Retinal pigment epithelial cell (primary cell): Measurements from ENCODE around the gene PRDM5.

ENCODE experiments used
- DNase-seq: peaks from one replicate; pipeline ENCODE4 v3.0.0-alpha.2; 2010; ENCODE audit warnings: low read depth
- H3K4me3 ChIP-seq: 2 replicates; pipeline ENCODE4 v1.5.1; 2011; ENCODE audit warnings: mild to moderate bottlenecking, low read length, control low read depth, moderate library complexity
- TF ChIP-seq, protein P1 (sequence below): conservative IDR thresholded peaks from 2 replicates; pipeline ENCODE4 v1.5.1; 2011; ENCODE audit warnings: low read depth, low read length, control low read depth, inconsistent platforms

The PRDM5 gene

GRCh38 chr4:120736312-120736711, 186.2 kb downstream of the PRDM5 start:
- no peak overlapping the region for H3K4me3 ChIP-seq
- DNase-seq: no peak
- TF ChIP-seq, protein P1, sequence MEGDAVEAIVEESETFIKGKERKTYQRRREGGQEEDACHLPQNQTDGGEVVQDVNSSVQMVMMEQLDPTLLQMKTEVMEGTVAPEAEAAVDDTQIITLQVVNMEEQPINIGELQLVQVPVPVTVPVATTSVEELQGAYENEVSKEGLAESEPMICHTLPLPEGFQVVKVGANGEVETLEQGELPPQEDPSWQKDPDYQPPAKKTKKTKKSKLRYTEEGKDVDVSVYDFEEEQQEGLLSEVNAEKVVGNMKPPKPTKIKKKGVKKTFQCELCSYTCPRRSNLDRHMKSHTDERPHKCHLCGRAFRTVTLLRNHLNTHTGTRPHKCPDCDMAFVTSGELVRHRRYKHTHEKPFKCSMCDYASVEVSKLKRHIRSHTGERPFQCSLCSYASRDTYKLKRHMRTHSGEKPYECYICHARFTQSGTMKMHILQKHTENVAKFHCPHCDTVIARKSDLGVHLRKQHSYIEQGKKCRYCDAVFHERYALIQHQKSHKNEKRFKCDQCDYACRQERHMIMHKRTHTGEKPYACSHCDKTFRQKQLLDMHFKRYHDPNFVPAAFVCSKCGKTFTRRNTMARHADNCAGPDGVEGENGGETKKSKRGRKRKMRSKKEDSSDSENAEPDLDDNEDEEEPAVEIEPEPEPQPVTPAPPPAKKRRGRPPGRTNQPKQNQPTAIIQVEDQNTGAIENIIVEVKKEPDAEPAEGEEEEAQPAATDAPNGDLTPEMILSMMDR: no peak

DNA sequence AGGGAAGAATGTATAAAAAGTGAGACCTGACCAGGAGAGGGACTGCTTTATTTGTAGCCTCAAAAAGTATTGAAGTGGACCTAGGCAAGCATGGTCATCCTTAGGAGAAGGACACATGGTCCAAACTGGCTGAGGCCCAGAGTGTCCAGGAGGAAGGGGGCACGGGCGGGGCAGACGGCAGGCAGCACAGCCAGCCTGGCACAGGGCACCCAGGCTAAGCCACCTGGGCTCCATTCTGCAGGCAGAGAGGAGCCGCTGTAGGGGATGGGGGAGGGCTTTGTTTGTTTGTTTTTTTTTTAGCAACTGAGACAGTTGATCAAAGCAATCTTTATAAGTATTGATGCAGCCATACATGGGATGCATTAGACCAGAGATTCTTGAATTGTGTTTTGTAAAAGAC, 188.6 kb downstream of the PRDM5 start:
- DNase-seq: no peak
- TF ChIP-seq, protein P1: no peak
- no peak overlapping the region for H3K4me3 ChIP-seq

DNA sequence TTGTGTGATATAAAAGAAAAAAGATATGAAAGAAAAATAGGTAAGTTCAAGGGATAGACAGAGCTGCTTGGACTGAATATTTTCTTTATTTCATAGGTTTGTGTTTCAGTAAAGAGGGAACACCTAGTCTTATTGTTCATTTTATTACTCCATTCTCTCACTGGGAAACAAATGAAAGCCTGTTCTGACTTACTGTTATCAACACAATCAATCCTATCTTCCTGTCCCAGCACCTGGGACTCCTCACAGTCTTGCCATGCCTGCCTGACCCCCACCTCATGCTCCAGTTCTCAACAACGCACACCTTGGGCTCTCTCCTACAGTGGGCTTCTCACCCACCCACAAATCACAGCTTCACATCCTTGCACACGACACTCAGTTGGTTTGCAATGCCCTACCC, 189.5 kb downstream of the PRDM5 start:
- DNase-seq: no peak
- TF ChIP-seq, protein P1: no peak
- no peak overlapping the region for H3K4me3 ChIP-seq

- TF ChIP-seq, protein P1: no peak
- H3K4me3 ChIP-seq: no peak overlapping the region
- peak; percentile 36 for DNase-seq
Observed at GRCh38 chr4:120731561-120731960, 191.0 kb downstream of the PRDM5 start.

DNA sequence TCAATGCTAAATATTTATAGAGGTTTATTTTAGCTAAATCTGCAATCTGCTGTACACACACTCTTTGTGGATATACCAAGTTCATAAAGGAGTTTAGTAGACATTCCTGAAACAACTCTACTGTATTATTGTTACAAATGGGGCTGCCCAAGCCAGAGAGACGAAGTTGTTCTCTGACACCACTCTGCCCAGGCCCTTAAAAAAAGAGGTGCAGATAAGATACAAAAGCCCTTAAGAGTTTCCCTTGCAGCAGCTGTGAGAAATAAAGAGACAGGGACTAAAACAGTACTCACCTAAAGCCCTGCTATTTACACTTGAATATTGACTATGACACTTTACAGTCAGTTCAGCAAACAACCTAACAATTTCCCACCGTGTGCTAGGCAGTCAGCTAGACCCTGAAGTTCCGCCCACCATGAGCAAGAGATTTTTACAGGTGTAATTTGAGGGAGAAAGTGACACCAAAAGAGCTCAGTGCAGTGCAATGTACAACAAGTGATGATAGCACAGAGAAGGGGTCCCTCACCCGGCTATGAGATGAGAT, 191.7 kb downstream of the PRDM5 start:
- DNase-seq: no peak
- TF ChIP-seq, protein P1: no peak
- no peak overlapping the region for H3K4me3 ChIP-seq

DNA sequence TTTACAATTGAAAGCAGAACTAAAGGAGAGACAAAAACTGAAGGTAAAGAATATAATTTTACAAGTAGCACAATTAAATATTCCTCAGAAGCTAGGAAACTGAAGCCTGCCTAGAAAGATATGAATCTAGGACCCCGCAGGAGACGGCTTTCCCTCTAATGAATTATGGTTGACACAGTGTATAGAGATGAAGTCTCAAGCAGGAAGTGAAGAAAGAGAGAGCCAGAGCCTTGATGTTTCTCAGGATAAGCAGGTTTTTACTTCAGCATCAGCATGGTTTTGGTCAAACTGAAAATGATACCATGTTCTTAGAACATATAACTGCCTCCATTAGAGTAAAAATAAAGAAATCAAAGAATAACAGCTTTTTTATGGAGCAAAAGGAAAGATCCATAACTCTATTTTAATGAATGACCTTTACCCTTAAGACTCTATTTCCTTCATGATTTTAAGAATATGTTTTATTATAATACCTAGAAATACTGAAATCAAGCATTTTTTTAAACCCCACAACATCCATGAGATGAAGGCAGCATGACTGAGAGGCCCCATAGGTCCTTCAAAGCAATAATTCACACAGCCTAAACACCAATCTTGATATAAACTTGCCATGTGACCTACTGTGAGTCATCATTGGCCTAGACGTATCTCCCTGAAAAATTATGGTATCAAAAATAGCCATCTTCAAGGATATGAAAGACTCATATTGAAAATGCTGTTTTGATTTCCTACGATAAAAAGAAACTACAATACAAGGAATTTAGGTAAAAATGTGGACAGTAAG, 193.4 kb downstream of the PRDM5 start:
- no peak for DNase-seq
- no peak overlapping the region for H3K4me3 ChIP-seq
- TF ChIP-seq, protein P1: no peak
